HEK293T (cell line): ENCODE results near the gene HHIPL2.
"Not testable (repeated sequence)": the region's sequence is repeated elsewhere in the genome, so short reads cannot be mapped to it uniquely, and the experiment has no call there.

ENCODE experiments used
- ARNT ChIP-seq: fragments of 450-650 bp; IDR thresholded peaks from 2 replicates; pipeline ENCODE4 v1.6.1; 2017; ENCODE audit warnings: mild to moderate bottlenecking
- BHLHE40 ChIP-seq: fragments of 450-650 bp; IDR thresholded peaks from 2 replicates; pipeline ENCODE4 v1.6.1; 2016; ENCODE audit warnings: mild to moderate bottlenecking, moderate library complexity, borderline replicate concordance
- CTBP1 ChIP-seq: fragments of 450-650 bp; IDR thresholded peaks from 2 replicates; pipeline ENCODE4 v1.6.1; 2016; ENCODE audit warnings: borderline replicate concordance
- FOXK2 ChIP-seq: fragments of 450-650 bp; IDR thresholded peaks from 2 replicates; pipeline ENCODE4 v1.6.1; 2016; ENCODE audit warnings: mild to moderate bottlenecking
- FOXM1 ChIP-seq: fragments of 450-650 bp; IDR thresholded peaks from 2 replicates; pipeline ENCODE4 v1.6.1; 2017; ENCODE audit warnings: mild to moderate bottlenecking, borderline replicate concordance
- HDGF ChIP-seq: fragments of 450-650 bp; IDR thresholded peaks from 2 replicates; pipeline ENCODE4 v1.6.1; 2017; ENCODE audit warnings: antibody characterized with exemption, borderline replicate concordance
- L3MBTL2 ChIP-seq: fragments of 450-650 bp; conservative IDR thresholded peaks from 2 replicates; pipeline ENCODE4 v1.6.1; 2016; ENCODE audit warnings: mild to moderate bottlenecking
- LEF1 ChIP-seq: fragments of 450-650 bp; IDR thresholded peaks from 2 replicates; pipeline ENCODE4 v1.6.1; 2017; ENCODE audit warnings: mild to moderate bottlenecking, borderline replicate concordance
- NFRKB ChIP-seq: fragments of 450-650 bp; IDR thresholded peaks from 2 replicates; pipeline ENCODE4 v1.6.1; 2016; ENCODE audit warnings: mild to moderate bottlenecking, moderate library complexity
- PKNOX1 ChIP-seq: fragments of 450-650 bp; IDR thresholded peaks from 2 replicates; pipeline ENCODE4 v1.6.1; 2016
- SP1 ChIP-seq: fragments of 450-650 bp; IDR thresholded peaks from 2 replicates; pipeline ENCODE4 v1.6.1; 2017
- SUZ12 ChIP-seq: fragments of 450-650 bp; IDR thresholded peaks from 2 replicates; pipeline ENCODE4 v1.6.1; 2016; ENCODE audit warnings: mild to moderate bottlenecking
- TARDBP ChIP-seq: fragments of 450-650 bp; IDR thresholded peaks from 2 replicates; pipeline ENCODE4 v1.6.1; 2016
- ZNF384 ChIP-seq: fragments of 450-650 bp; IDR thresholded peaks from 2 replicates; pipeline ENCODE4 v1.6.1; 2016

- TF ChIP-seq FOXM1, LEF1, SUZ12, FOXK2, L3MBTL2, ZNF384, TARDBP, SP1, PKNOX1, NFRKB, HDGF, BHLHE40, ARNT, CTBP1: not testable (repeated sequence)
Observed at GRCh38 chr1:222487774-222488173, 60.1 kb downstream of the HHIPL2 start.
